Measurements from ENCODE around the gene ABCF2.

The ABCF2 gene

DNA sequence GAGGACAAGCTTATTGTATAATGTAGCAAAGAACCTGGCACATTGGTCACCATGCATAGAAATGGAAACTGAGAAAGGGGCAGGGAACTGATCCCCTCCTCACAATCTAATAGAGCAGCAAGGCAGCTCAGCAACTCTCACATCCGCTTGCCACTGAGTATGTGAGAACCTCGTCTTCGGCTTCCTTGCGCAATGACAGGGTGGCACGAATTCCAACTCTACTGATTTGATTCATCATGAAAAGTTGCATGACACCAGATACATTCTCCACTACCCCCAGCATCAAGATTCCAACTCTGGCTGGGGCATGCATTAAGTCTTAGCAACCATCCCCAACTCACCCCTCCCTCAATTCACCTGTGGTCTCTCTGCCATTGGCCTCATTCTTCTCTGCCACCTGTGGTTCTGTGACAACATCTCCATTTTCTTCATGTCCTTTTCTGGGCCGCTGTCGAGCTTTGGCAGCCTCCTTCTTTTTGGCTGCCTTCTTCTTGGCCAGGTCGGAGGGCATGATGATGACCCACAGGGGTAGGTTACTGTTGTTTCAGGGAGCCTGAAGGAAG, 976 bp downstream of the ABCF2 start:
- peak; percentile 79 for DNase-seq (ENCODE audit: low spot score)

DNA sequence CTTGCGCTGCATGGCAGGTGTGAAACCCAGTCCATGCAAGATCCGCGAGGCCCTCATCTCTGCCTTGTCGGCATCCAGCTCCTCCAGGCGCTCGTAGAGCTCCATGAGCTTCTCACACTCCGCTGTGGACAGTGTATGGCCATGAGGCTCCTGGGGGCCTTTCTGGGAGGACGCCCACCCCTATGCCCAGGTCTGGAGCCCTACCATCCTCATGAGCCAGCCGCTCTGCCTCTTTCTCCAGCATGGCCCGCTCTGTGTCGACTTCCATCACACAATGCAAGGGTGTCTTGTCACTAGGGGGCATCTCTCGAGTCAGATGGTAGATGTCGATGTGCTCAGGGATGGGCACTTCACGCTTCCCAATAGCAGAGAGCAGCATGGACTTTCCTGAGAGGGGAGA, 3.3 kb downstream of the ABCF2 start:
- no peak for DNase-seq (ENCODE audit: low spot score)

DNA sequence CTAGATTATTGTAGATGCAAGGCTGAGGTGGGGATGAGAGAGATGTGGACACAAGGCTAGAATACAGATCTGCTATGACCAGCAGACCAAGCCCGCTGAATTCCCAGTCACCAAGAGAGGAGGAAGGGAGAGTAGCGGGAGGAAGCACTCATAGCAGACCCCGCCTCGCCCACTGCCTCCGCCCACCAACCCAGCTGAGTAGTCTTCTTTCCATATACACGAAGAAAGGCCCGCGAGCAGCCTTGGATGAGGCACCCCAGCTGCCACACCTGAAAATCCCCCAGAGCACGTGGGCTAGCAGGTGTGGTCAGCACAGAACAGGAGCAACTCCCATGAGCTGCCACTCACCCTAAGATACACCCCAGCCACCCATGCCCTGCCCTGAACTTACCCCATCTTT, 8.8 kb downstream of the ABCF2 start:
- no peak for DNase-seq (ENCODE audit: low spot score)

DNA sequence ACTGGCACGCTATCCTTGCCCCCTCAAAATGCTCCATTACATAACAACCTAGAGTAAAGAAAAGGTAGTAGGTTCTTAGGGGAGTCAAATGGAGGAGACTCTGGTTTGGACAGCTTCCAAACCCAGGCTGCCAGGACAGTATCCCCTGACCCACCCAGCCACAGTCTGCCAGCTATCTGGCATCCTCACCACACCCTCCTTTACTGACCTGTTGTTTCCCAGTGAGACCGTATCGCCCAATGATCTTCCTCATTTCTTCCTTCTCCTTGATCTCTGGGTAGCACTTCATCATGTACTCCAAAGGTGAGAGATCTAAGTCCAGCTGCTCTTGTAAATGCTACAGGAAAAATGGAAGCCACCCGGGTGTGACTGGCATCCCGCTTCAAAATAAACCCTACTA, 11.6 kb downstream of the ABCF2 start:
- no peak for DNase-seq (ENCODE audit: low spot score)

DNA sequence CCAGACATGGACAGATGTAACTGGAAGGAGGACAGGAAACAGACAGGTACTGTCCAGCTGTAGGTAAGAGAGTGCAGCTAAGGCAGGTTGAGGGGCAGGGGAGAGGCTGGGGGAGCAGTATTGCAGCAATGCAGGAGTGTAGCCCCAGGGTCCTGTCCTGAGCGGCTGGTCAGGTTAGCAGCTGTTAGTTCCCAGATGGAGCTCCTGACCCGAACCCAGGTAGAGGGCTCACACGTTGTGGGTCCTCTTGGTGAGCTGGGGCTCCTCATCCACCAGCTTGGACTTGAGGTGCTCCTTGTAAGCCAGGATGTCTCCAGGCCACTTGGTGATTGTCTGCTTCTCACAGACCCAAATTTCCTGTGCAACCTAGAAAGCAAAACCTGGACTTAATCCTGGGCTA, 13.2 kb downstream of the ABCF2 start:
- no peak for DNase-seq (ENCODE audit: low spot score)

DNA sequence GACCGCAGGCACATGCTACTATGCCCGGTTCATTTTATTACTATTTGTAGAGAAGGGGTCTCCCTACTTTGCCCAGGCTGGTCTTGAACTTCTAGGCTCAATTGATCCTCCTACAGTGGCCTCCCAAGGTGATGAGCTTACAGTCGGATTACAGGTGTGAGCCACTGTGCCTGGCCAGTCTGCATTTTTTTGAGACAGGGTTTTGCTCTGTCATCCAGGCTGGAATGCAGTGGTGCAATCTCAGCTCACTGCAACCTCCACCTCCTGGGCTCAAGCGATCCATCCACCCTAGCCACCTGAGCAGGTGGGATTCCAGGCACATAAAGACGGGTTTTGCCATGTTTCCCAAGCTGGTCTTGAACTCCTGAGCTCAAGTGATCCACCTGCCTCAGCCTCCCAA, 14.4 kb downstream of the ABCF2 start:
- DNase-seq (ENCODE audit: low spot score), result no peak

DNA sequence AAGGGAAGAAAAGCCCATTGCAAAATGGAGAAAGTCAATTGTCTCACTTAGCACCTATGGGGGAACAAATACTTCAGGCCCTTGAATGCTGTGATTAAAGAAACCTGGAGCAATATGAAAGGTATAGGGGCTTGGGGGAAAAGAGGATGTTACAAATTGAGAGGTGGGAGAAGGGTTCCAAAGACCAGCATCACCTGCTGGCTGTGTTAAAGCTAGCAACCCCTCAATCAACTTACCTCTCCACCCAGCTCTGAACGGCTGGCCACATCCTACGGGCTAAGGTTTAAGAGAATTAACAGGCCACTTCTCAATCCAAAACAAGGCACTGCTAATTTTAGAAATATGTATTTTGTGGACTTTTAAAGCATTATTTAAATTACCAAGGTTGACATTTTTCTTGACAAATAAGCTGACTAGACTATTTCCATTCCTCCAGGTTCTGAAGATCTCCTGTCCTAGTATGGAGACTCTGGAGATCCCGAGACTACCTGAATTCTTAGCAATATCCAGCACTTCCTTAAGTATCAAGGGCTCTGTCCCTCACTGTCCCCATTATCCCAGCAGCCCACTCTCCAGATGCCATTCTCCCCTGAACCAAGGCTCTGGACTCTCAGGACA, 15.7 kb downstream of the ABCF2 start:
- no peak for DNase-seq (ENCODE audit: low spot score)

DNA sequence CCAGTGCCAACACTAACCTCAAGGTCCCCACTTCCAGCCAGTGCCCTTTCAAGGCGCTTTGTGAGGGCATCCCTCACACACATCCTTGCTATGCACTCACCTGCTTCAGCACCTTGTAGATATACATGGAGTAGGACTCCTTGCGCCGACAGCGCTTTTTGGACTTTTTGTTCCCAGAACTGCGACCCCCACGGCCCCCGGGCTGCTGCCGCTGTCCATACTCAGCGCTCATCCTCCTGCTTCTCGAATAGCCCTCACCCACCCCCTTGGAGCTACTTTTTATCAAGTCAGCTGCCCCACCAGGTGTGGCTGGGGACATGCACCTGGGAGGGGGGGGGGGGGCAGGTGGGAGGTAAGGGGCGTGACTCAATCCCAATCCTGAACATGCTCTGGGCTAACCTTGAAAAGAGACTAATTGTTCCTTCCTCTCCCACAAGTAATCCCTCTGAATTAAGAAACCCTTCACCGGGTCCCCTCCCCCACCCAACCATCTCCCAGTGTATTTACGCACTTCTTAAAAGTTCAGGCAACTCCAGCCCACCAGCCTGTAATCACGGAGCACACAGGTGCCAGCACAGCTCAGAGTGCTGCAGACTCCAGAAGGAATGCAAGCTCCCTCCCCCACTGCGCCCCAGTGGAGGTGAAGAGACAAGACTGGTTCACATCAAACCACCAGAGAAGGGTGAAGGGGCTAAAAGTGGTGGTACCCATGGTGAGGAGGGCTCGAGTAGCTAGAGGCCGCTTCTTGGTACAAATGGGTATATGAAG, 16.7 kb downstream of the ABCF2 start, which contains the start of gene H2BK1:
Gene H2BK1, minus strand, starts transcription at position 402 of the 768 bp plus-strand sequence. Its CDS starts 170 bp downstream, at position 232.
- DNase-seq (ENCODE audit: low spot score), result no peak

DNA sequence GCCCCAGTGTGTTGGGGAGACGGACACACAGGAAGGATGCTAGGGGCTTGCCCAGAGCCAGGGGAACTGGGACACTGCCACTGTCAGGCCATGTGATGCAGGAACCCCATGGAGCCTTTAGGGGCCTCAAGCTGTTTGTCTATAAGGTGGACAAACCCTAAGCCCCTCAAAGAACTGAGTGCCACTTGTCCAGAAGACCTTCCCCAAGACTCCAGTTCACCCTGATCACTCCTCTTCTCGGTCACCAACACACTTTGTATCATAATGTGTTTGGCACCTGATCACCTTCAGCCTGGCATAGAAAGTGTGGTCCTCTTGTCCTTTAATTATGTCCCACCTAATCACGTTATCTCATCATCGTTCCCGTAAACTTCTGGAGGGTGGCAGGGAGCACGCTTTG, 17.4 kb downstream of the ABCF2 start:
- no peak for DNase-seq (ENCODE audit: low spot score)

DNA sequence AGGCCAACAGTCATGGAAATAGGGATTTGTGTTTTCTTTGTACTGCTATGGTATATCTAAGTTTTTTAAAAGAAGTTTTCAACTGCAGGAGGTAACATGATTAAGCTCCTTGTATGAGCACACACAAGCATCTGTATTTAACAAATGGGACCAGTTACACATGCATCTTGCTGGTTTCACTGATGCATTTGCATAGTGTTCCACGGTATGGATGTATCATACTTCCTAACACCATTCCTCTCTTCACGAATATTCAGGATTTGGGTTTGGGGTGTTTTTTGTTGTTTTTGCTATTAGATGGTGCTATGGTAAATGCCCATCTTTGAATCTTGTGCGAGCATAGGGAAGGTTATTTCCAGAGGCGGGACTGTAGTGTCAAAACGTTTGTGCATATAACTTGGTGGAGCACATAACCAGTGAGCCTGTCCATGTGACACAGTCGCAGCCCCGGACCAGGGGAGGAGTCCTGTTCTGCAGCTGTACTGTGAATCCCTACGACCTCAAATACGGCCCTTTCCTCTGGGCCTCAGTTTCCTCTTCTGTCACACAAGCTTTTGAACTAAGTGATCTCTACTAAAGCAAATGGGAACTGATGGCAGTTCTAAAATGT, 18.6 kb downstream of the ABCF2 start:
- no peak for DNase-seq (ENCODE audit: low spot score)

DNA sequence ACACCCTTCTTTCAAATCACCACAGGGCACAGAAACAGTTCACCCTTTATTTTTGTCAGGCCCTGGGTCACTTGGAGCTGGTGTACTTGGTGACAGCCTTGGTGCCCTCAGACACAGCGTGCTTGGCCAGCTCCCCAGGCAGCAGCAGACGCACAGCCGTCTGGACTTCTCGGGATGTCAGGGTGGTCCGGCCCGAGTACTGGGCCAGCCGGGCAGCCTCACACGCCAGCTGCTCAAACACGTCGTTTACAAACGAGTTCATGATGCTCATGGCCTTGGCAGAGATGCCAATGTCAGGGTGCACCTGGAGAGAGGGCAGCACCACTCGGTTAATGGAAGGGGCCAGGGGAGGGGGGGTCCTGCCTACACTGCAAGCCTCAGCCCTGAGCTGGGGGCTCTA, 19.2 kb downstream of the ABCF2 start:
- no peak for DNase-seq (ENCODE audit: low spot score)

DNA sequence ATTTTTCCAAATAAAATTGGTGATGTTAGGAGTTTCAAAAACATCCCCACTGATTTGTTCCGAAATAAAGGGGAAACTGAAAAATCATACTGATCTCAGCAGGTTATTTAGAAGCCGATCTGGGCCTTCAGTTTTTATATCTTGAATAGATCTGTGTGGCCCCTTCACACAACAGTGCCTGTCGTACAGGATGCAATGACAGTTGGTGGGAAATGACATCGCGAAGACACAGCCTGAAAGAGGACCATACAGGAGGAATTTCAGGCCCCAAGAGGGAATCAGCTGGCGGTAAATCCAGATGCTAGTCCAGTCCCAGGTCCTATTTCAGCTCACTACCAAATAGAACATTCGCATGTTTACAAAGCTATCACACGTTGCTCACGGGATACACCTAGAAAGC, 19.7 kb downstream of the ABCF2 start:
- no peak for DNase-seq (ENCODE audit: low spot score)

DNA sequence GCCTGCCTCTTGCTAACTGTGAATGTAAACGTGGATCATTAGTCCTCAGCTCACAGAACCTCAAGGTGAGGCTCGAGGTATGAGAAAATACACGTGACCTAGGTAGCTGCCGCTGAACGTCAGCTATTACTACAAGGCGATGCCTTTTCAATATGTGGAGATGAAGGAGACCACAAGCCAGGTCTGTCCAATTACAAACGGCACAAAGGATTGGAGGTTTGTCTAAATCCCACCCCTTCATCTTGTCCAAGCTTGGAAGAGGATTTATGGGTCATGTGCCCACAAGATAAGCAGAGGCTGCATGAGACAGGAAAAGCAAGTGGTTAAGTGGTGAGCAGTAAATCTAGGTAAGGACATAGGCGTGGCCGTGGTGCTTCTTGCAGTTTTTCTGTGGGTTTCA, 20.1 kb downstream of the ABCF2 start:
- no peak for DNase-seq (ENCODE audit: low spot score)

DNA sequence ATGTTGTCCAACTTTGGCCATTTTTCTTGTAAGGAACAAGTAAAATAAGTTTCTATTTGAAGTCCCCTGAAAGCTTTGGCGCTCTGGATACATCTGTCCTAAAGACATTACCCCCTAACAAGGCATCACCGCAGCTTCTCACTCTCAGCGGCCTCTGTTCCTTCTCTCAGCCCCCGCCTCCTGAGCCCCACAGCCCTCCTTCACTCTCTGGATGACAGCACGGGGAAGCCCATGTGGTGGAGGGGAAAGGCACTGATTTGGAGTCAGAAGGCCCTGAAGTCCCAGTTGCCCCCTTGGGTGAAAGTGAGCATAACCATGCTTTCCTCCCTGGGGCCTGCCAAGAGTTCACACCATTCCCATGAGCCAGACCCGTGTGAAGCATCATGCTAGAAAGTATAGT, 21.3 kb downstream of the ABCF2 start:
- DNase-seq (ENCODE audit: low spot score), result no peak

DNA sequence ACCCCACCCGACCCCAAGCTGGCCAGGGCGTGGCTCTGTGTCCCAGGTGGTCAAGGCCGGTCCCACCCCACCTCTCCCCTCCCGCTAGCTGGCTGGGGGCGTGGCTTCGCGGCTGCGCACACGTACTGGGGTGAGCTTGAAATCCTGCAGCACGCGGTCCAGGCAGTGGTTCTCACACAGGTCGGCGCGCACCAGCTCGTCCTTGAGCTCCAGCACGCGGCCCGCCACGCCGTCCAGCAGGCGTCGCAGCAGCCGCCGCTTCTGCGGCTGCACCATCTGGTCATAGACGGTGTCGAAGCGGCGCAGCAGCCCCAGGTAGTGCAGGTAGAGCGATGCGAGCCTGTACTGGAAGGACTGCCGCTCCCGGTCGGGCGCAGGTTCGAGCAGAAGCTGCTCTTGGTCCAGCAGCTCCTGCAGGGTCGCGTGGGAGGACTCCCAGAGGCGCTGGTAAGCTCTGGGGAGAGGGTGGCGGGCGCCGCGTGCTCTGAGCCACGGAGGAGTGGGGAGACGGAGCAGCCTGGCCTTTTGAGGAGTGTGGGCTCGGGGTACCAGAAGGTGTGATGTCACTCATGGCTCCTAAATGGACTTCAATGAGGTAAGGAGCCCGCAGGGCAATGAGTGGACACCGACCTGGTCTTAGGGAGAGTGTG, 22.5 kb downstream of the ABCF2 start:
- DNase-seq (ENCODE audit: low spot score), result no peak

DNA sequence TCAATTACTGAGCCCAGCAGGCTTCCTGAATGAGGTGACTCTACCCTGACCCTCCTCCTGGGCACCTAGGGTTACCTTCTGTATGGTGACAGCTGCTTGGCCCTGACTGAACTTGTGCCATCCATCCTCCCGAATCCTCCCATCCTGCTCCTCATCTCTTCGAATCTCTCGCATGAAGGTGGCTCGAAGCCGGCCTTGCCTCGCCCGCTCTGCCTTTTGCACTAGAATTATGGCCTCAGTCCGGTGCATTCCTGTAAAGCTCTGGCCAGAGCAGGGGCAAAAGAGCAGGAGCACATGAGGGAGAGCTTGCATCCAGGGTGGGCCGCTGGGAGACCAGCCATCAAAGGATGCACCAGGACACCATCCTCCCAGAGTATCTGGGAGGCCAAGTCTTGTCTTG, 24.2 kb downstream of the ABCF2 start:
- no peak for DNase-seq (ENCODE audit: low spot score)

DNA sequence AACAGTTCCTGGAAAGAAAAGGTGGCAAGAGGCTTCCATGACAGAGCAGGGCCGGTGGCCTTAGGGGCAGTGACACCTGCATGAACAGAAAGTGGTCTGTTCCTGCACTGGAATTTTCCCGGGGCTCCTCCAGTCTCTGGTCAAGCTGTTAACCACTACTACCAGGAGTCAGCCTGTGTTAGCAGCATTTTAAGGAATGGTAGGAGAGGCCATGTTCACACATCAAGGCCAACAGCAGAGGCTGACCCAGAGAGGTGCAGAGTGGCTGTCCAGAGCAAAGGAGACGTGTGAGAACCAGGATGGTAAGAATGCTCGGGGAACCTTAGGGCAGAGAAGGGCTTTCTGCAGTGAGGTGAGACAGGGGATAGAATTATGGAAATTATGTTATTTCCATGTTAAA, 25.3 kb downstream of the ABCF2 start:
- DNase-seq (ENCODE audit: low spot score), result no peak

DNA sequence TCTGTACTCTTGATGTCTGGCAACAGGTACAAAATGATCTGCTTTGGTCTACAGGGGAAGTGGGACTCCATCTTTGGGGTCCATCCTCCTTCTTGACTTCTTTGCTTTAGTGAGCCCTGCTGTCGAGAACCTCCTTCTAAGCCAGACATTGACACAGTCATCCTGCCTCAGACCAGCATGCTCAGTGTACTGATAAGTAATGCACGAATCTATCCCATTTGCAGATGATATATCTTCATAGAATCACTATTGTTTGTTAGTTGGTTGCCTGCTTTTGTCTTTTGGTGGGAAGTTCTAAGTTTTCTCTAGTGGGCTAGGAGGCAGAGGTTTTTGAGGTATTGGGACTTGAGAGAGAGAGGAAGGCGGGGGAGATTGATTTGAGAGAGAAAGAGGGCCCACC, 25.7 kb downstream of the ABCF2 start:
- DNase-seq (ENCODE audit: low spot score), result no peak

DNA sequence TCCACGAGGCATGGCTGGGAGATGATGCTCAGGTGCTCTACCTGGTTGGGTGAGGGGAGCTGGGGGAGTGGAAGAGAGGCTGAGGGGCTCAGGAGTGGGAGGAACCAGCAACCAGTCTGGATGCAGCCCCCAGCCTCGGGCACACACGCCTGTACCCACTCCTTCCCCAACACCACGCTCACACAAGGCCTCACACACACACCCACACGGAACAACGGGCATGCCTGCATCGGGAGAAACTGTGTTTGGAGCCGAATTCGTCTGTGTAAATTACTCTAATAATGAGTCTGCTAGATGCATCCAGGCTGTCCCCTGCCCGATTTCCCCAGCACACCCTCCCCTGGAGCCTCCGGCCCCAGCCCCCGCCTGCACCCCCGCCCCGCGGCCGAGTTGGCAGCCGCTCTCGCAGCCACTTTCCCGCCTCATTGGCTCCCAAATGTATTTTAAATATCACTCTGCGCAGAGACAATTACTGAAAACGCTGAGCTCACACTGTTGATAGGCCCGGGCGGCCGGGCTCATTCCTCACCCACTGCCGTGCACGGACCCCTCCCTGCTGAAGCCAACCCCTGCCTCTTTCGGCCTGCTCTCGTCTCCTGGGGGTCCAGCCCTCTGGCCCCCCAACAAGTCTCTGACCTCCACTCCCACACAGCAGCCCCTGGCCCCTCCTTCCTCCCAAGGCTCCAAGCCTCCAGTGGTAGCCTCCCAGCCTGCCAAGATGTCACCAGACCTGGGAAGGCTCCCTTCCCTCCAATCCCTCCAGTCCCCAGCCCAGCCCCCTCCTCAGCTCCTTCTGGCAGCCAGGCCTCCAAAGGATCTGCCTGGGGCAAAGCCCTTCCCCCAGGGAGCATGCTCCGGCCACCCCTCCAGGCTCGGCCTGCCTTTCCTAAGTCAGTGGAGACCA, 27.8 kb downstream of the ABCF2 start:
- DNase-seq (ENCODE audit: low spot score), result no peak

DNA sequence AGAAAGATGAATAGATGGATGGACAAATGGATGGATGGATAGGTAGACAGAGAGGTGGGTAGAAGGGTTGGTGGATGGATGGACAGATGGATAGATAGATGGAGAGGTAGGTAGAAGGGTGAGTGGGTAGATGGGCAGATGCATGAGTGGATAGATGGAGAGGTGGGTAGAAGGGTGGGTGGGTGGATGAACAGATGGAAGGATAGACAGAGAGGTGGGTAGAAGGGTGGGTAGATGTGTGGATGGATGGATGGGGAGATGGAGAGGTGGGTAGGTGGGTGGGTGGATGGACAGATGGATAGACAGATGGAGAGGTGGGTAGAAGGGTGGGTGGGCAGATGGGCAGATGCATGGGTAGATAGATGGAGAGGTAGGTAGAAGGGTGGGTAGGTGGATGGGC, 29.1 kb downstream of the ABCF2 start:
- DNase-seq (ENCODE audit: low spot score), result no peak

DNA sequence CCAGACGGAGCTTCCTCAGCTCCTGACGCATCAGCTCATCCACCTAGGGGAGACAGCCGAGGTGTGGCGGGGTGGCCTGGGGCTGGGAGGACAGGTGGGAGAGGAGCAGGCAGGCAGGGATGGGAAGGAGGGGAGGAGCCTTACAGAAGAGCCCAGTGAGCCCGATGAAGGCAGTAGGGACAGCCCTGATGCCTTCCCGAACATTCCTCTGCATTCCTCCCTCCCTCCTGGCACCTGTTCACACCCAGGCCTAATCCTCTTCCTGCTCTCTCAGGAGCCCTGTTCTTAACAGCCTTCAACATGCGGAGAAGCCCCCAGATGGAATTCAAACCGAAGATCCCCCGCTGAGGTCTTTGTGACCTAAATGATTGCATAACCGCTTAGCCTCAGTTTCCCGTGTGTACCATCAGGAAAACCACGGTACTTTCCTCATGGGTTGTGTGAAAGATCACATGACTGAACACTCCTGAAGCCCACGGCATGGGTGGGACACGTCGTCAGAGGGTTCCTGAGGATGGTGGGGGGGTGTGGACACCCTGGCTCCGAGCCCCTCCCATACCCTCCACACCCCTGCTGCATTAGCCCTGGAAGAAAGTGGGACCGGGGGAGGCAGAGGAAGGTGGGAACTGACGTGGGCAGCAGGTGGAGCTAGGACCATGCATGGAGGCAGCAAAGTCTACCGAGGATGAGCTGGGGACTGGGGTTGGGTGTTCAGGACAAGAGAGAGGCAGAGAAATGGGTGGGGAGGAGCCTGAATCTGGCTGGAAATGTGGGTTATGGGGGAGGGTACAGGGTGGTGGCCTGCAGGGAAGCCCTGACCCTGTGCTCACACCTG, 31.2 kb downstream of the ABCF2 start:
- no peak for DNase-seq (ENCODE audit: low spot score)

All from RKO (cell line).